NCI-H69 (cell line): ENCODE data around the gene THOC2.
A peak's percentile ranks its signal among the peaks of the same experiment; 100 is the strongest.
"Not testable (repeated sequence)": the region's sequence is repeated elsewhere in the genome, so short reads cannot be mapped to it uniquely, and the experiment has no call there.

Experiments used
- DNase-seq: peaks from one replicate; lab custom pipeline; 2025; lab: John Stamatoyannopoulos, UW

Gene THOC2, protein sequence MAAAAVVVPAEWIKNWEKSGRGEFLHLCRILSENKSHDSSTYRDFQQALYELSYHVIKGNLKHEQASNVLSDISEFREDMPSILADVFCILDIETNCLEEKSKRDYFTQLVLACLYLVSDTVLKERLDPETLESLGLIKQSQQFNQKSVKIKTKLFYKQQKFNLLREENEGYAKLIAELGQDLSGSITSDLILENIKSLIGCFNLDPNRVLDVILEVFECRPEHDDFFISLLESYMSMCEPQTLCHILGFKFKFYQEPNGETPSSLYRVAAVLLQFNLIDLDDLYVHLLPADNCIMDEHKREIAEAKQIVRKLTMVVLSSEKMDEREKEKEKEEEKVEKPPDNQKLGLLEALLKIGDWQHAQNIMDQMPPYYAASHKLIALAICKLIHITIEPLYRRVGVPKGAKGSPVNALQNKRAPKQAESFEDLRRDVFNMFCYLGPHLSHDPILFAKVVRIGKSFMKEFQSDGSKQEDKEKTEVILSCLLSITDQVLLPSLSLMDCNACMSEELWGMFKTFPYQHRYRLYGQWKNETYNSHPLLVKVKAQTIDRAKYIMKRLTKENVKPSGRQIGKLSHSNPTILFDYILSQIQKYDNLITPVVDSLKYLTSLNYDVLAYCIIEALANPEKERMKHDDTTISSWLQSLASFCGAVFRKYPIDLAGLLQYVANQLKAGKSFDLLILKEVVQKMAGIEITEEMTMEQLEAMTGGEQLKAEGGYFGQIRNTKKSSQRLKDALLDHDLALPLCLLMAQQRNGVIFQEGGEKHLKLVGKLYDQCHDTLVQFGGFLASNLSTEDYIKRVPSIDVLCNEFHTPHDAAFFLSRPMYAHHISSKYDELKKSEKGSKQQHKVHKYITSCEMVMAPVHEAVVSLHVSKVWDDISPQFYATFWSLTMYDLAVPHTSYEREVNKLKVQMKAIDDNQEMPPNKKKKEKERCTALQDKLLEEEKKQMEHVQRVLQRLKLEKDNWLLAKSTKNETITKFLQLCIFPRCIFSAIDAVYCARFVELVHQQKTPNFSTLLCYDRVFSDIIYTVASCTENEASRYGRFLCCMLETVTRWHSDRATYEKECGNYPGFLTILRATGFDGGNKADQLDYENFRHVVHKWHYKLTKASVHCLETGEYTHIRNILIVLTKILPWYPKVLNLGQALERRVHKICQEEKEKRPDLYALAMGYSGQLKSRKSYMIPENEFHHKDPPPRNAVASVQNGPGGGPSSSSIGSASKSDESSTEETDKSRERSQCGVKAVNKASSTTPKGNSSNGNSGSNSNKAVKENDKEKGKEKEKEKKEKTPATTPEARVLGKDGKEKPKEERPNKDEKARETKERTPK (N-terminal part only)

DNA sequence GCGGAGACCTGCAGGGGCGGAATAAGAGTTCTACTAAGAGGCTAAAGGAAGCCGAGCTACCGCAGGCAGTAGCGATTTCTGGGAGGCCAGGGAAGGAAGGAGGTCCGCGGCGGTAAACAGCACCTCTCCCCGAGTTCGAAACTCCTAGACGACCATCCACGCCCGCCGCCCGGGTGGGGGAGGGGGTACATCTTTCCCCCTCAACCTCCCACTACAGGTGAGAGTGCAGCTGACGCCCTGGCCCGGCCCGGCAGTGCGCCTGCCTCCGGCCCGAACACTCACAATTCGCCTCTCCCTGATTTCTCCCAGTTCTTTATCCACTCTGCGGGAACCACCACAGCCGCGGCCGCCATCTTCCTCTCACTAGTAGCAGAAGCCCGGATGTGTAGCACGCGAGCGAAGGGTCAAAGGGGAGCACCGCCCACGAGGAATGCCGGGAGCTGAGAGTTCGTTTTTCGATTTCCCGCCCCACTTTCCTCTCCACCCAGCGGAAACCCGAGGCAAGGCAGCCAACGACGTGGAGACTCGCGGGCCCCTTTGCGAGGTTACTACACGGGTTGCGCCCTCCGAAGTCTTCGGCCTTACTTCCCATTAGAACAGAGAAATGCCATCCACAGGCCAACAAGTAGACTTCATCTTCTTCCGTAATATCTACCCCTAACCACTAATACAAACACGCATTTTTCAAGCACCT is at the start of gene THOC2:
THOC2 (minus strand) TSS at position 383 of the 694 bp plus-strand sequence; CDS start at position 353, 30 bp downstream.
- peak; percentile 92 for DNase-seq

DNA sequence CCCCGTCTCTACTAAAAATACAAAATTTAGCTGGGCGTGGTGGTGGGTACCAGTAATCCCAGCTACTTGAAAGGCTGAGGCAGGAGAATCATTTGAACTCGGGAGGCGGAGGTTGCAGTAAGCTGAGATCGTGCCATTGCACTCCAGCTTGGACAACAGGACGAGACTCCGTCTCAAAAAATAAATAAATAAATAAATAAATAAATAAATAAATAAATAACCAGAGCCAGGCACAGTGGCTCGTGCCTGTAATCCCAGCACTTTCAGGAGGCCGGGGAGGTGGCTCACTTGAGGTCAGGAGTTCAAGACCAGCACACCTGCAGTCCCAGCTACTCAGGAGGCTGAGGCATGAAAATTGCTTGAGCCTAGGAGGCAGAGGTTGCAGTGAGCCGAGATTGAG is 48.9 kb upstream of the THOC2 start:
- not testable (repeated sequence) for DNase-seq

DNA sequence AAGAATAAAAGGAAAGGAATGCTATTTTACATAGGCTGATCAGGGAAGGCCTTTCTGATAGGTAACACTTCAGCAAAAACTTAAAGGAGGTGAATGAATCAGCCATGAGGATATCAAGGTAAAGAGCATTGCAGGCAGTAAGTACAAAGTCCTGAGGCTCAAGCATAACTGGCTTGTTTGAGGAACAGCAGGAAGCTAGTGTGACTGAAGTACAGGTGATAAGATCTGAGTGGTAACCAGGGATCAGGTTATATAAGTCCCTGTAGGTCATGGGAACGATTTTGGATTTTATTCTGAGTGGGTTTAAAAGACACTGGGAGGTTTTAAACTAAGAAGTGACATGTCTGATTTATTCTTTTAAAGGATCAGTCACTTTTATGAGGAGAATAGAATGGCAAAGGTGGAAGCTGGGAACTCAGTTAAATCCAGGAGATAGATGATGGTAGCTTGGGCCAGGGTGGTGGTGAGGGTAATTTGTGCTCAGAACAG is 47.1 kb upstream of the THOC2 start:
- peak; percentile 71 for DNase-seq

DNA sequence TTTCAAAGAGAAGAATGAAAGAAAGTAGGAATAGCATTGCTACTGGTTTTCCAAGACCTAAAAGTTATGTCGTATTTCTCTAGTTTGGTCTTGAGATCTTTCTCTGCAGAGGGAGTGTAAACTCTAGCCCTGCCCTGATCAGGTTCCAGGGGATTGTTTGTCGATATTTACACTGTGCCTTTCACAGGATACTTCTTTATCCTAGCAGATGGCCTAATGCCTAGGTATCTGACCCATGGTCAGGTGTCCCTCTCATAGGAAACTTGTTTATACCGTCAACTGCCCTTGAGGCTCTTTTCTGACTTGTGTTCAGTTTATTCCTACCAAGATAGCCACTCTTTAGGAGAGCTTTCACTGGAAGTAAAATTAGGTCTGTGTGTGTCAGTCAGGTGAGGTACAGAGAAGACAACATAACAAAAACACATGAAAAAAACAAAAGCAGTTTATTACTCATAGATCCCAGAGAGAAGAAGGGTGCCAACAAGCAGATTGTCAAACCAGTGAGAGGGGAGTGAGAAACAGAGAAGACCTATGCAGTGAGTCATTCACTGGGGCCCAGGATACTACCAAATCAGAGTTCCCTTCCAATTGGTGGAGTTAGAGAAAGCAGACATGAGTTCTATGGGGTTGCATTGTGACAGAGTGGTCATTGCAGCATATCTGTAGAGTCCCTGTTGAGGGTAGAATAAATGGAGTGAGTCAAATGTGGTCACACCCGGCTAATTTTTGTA is 40.6 kb upstream of the THOC2 start:
- DNase-seq, result no peak

DNA sequence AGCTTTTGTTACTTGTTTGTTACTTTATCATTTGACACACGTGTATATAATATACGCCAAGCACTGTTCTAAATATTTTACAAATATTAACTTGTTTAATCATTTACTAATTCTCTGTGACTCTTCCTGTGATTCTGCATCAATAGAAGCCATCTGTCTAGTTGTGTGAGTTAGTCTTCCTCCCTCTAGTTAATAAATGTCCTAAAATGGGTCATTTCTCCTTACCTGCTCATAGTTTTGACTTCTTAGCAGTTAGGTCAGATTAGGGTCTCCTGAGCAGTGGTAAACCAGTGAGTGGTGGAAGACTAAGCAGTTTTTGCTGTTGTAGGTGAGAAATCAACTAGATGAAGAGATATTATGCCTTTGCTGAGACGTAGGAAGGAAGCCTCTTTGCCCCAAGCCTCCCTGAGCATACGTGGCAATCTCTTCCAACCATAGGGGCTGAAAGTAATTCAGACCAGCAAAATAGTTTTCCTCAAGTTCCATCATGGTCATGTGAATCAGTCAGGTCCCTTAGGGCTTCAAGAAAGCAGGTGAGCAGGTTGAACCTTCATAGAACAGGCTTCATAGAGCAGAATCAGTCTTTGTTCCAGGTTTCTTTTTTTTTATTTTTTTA is 38.7 kb upstream of the THOC2 start:
- no peak for DNase-seq

DNA sequence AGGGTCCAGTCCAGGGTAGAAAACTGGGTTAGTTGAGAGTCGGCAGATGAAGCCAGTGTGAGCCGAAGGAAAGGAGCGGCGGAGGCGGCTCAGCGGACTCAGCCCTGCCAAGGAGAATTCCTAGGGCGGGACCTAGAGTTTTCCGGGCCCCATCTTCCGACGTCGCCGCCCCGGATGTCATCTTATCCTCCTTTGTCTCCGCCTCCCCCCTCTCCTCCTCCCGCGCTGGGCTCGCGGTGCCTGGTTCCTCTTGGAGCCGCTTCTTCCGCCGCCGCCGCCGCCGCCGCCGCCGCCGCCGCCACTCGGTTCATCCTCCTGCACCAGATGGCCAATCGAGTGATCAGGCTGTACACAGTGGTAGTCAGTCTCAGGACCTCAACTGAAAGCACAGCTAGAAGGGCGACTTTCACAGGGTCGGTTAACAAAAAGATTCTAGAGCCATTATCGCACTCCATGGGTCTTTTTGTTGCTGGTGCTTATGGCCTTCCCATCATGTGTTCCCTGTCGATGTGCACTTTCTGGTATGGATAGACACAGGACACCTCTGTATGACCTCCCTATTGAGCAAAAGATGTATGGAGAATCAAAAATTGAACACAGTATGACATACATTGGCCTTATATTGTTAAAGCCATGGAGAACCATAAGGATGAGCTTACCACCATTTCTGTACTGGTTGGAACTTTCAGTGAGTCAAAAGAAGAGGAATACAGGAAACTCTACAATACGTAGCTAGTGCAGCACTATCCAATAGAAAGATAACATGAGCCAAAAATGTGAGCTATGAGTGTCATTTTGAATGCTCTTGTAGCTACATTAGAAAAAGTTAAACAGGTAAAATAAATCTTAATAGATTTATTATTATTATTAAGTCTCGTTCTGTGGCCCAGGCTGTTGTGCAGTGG is 32.4 kb upstream of the THOC2 start:
- DNase-seq, result peak; percentile 94

DNA sequence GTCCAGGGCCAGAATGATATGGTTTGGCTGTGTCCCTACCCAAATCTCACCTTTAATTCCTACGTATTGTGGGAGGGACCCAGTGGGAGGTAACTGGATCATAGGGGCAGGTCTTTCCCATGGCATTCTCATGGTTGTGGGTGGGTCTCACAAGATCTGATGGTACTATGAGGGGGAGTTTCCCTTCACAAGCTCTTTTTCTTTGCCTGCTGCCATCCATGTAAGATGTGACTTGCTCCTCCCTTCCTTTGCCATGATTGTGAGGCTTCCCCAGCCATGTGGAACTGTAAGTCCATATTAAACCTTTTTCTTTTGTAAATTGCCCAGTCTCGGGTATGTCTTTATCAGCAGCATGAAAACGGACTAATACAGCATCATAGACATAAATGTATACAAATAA is 27.0 kb upstream of the THOC2 start:
- not testable (repeated sequence) for DNase-seq

DNA sequence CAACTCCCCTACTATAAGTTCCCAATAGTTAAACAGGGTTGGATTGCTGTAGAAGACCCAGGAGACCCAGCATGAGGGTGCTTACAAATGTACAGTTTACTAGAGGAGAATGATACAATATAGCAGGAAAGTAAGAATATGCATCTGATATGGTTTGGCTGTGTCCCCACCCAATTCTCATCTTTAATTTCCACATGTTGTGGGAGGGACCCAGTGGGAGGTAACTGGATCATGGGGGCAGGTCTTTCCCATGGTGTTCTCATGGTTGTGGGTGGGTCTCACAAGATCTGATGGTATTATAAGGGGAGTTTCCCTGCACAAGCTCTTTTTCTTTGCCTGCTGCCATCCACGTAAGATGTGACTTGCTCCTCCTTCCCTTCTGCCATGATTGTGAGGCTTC is 24.9 kb upstream of the THOC2 start:
- not testable (repeated sequence) for DNase-seq

DNA sequence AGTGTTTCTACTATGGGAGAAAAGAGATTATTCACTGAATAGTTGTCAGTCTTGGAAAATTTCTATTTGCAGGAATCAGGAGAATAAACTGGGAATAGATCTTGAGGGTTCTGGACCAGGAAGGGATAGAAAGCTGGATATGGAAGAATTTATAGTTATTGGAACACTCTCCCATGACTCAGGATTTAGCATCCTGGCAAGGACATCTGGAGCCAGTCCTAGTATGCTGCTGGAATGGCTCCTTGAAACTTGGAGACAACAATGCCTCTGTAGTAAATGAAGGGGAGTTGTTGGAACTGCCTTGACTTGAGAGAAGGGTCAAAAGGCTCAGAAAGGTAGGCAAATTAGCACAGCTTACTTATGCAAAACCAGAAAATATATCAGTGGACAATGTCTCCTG is 23.5 kb upstream of the THOC2 start:
- peak; percentile 37 for DNase-seq

DNA sequence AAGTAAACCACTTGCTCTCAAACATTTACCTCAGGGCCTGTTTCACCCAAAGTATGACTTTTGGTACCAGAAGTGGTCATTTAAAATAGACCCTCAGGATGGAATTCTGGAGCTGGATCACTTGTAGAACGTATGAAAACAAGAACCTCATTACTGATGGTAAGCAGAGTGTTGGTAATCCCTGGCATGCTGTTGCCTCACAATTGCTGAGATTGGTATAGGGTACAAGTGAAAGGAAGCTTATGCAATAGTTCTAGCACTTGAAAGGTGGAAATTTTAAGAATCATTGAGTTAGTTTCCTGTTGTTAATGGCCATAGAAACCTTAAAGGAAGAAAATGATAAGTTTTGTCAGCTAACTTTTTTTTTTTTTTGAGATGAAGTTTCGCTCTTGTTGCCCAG is 22.3 kb upstream of the THOC2 start:
- DNase-seq, result no peak

DNA sequence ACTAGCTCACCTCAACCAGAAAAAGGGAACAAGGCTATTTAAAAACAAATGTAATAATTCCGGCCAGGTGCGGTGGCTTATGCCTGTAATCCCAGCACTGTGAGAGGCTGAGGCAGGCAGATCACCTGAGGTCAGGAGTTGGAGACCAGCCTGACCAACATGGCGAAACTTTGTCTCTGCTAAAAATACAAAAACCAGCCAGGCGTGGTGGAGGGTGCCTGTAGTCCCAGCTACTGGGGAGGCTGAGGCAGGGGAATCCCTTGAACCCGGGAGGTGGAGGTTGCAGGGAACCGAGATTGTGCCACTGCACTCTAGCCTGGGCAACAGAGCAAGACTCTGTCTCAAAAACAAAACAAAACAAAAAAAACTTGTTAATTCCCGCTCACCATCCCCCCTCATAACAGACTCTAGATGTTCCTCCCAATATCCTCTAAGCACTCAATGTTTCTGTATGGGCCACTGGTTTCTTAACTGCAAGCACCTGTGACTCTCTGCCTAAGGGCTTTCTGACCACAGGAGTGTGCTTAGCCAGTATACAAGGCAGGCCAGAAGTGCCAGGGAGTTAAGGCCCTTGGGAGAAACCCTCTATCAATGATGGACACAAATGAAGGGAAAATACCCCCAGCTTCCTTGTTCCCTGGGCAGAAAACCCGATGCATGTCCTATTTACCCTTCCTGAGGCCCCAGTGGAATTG is 21.0 kb upstream of the THOC2 start:
- peak; percentile 42 for DNase-seq

DNA sequence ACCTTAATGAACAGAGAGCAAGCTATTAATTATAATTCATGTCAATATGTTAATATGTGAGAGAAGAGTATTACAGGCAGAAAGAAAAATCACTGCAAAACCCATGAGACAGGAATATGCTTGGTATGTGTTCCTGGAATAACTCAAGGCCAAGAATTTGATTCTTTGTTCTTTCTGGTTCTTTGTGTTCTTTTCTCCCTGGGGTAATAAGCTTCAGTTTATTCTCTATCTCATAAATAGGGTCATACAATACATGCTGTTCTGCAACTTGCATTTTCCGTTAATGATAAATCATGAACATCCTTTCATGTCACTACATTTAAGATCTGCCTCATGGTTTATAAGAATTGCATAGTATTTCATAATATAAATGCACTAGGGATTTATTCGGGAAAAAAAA is 16.8 kb upstream of the THOC2 start:
- no peak for DNase-seq

DNA sequence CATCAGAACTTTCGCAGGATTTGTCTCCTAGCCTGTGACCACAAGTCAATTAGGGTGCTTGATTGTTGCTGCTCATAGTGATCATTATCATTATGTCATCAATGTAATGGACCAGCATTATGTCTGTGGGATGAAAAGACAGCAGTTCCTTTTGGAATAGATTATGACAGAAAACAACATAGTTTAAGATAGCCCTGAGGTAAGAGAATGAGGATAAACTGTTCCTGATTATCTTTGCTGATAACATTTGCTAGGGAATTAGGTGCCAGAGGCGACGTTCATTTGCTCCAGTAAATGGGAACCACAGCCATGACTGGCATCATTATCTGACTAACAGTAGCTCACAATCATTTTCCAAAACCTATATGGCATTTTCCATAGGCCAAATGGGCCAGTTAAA is 12.7 kb upstream of the THOC2 start:
- DNase-seq, result no peak

DNA sequence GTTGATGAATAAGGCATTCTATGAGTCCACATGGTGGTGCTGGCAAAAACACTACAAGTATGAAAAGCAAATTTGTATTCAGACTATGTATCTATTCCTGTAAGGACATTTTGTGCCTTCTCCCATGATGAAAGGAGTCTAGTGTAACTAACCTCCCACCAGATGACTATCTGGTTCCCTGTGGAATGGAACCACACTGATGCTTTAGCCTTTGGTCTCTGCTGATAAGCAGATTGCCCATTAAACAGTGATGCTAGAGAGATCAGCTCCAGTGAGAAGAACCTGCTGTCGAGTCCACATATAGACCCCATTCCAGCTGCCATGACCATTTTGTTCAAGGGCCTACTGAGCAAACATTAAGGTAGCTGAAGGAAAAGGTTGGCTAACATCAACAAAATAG is 10.5 kb upstream of the THOC2 start:
- DNase-seq, result no peak

DNA sequence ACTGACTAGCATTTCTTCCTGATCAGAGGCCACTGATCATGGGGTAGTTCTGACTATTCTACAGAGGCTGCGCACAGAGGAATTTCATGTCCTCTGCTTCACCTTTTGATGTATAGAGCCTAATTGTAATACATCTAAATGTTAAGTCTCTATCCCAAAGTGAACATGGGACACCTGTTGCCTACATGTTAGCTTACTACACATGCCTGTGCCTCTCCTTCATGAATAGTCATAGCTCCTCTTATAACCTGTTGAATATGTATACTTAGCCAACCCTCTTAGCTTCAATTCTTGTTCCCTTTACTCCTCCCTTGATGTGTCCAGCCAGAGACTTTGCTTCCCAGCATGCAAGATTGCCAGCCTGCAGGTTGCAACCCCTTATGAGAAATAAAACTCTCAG is 9.6 kb upstream of the THOC2 start:
- no peak for DNase-seq

DNA sequence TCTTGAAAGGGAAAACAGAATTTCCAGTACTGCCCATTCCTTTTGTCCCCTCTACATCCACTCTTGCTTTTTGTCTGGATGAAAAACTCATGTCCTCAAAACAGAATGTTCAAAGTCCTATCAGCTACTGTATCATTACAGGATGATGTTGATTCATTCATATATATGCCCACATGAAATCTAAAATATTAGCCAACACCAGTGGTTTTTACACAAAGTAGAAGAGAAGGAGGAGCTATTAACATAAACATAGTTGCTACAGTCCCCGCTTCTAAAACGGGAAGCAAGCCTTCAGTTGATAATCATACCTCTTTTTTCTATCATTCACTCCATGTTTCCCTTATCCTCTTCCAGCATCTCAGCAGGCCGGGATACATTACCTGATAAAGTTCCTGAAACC is 7.7 kb upstream of the THOC2 start:
- no peak for DNase-seq

DNA sequence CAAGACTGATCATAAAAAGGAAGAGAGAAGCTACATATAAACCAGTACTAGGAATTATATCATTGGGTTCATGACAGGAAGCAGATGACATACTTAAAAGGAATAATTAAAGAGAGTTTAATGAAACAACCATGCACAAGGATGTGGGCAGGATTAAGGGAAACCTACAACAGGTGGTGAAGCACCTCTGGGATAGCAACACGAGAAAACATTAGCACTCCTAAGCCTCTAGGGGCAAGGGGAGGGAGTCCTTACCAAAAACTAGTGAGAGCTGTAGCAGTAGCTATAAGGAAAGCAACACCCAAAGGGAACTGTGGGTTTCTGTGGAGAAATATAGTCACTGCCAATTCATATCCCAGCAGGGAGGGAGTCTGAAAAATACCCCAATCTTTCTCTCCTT is 7.2 kb upstream of the THOC2 start:
- peak; percentile 35 for DNase-seq

DNA sequence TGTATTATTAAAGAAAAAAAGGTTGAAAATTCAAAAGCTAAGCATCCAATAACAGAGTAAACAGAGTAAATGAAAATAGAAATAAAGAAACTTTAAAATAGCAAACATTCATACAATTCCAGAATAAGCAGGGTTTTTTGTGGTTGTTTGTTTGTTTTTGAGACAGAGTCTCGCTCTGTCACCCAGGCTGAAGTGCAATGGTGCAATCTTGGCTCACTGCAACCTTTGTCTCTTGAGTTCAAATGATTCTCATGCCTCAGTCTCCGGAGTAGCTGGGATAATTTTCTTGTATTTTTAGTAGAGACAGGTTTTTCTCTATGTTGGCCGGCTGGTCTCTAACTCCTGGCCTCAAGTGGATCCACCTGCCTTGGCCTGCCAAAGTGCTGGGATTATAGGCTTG is 6.6 kb upstream of the THOC2 start:
- DNase-seq, result no peak
